Measurements from ENCODE around the gene DAO.

Gene DAO

DNA sequence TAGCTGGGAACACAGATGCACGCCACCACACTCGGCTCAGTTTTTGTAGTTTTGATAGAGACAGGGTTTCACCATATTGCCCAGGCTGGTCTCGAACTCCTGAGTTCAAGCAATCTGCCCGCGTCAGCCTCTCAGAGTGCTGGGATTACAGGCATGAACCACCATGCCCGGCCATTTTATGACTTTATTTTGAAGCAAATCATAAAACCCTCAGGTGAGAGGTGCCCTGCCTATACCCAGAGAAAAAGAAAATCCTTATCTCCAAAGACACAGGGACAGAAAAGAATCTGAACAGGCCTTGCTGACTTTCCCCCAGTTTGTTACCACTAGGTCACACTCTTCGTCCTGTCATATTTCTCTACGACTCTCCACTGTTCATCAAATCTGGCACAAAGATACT is 48.8 kb downstream of the DAO start:
- no peak for DNase-seq

DNA sequence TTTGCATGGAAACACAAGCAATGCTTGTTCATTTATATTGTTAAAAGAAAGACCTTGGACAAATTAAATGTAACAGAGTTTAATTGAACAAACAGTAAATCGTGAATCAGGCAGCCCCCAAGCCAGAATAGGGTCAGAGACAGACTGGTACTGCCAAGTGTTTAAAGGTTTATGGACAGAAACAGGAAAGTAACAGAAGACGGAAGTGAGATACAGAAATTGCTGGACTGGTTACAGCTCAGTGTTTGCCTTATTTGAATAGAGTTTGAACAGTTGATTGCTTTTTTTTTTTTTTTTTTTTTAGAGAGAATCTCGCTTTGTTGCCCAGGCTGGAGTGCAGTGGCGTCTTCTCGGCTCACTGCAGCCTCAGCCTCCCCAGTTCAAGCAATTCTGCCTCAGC is 50.3 kb downstream of the DAO start:
- no peak for DNase-seq

GRCh38 chr12:108930756-108931155 is 50.9 kb downstream of the DAO start:
- no peak for DNase-seq

GRCh38 chr12:108933949-108934348 is 54.1 kb downstream of the DAO start:
- no peak for DNase-seq

DNA sequence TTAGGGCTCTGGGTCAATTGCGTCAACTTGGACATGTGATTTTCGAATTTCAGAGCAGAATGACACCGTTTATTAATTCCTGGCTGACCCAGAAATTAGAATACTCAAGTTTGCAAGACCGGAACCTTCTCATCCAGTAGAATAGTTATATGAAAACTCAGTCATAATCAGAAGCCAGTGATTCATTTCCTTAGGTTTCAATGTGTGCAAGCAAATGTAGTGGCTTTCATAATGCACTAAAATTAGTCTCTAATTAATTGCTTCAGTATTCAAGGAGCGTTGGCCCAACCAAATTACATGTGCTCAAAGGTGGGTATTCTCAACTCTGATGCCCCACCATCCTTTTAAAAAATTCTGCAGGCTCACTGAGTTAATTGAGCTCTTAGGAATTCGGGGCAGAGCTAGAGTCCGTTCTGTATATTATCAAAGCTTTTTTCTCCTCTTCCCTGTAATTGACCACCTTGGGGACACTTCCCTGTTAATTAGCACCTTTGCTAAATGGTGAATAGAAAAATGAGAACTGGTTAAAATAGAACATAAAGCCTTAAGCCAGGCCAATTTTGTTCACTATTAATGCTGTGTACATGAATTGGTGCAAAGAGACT is 55.4 kb downstream of the DAO start:
- no peak for DNase-seq

- no peak for DNase-seq
These were observed 58.5 kb downstream of the DAO start for GRCh38 chr12:108938247-108938924.

GRCh38 chr12:108939594-108939993 is 59.7 kb downstream of the DAO start:
- peak; percentile 27 for DNase-seq

DNA sequence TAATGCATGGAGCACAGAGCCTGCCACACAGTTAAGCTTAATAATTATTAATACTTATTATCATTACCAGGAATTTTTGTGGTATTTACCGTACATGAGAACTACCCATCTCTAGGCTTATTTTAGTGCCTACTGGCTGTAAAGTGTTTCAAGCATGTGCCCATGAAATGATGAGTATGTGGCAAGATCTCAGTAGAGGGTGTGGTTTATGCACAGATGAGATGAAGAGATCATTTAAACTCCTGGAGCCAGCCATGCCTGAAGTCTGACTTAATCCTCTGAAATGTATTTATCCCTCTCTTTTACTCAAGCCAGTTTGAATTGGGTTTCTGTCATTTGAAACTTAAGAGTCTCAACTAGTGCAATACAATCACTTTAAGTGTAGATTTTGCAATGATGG is 60.2 kb downstream of the DAO start:
- no peak for DNase-seq

GRCh38 chr12:108947097-108947496 is 67.2 kb downstream of the DAO start:
- DNase-seq: no peak

DNA sequence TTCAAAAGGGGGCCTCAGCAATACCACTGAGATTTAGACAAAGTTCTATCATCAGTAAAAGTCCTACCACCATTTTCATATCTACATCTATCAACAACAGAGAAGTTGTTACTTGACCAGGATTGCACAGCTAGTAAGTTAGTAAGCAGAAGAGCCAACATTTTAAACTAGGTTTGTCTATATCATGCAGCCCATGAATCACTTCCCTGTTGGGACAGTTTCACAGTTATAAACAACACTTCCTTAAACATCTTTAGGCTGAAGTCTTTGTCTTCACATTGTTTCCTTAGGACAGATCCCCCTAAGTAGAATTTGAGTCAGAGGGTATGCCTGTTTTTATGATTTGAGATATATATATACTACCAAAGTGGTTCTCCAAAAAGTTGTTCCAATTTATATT is 68.5 kb downstream of the DAO start:
- no peak for DNase-seq

GRCh38 chr12:108949976-108950375 is 70.1 kb downstream of the DAO start:
- no peak for DNase-seq

Measured in CD4-positive, alpha-beta T cell treated with Interleukin-12 subunit alpha and Interleukin-12 subunit beta, for 1 hour (primary cell).